GM19035 (cell line): ENCODE results near the gene SIRPD.

ENCODE experiments used
- ATAC-seq: cut with Tn5 transposase; IDR thresholded peaks from one replicate; pipeline ENCODE4 v1.9.1; 2021; ENCODE audit not compliant: unreplicated experiment

Gene SIRPD

GRCh38 chr20:1538655-1539054, 18.9 kb downstream of the SIRPD start:
- ATAC-seq = no peak

GRCh38 chr20:1537731-1538058, 19.8 kb downstream of the SIRPD start:
- ATAC-seq = no peak

GRCh38 chr20:1536893-1537730, 20.4 kb downstream of the SIRPD start:
- no peak for ATAC-seq

- peak; percentile 92 for ATAC-seq
Observed at GRCh38 chr20:1535420-1536175, 21.9 kb downstream of the SIRPD start.

- no peak for ATAC-seq
Observed at GRCh38 chr20:1534526-1534925, 23.0 kb downstream of the SIRPD start.

GRCh38 chr20:1533059-1533458, 24.4 kb downstream of the SIRPD start:
- no peak for ATAC-seq

- no peak for ATAC-seq
Observed at GRCh38 chr20:1528811-1529210, 28.7 kb downstream of the SIRPD start.

GRCh38 chr20:1527923-1528322, 29.6 kb downstream of the SIRPD start:
- ATAC-seq = no peak

- no peak for ATAC-seq
Observed at GRCh38 chr20:1526896-1527295, 30.6 kb downstream of the SIRPD start.

- ATAC-seq = no peak
Observed at GRCh38 chr20:1526310-1526709, 31.2 kb downstream of the SIRPD start.

GRCh38 chr20:1524004-1524403, 33.5 kb downstream of the SIRPD start:
- no peak for ATAC-seq

- no peak for ATAC-seq
Observed at GRCh38 chr20:1517010-1517409, 40.5 kb downstream of the SIRPD start.

GRCh38 chr20:1513801-1514200, 43.7 kb downstream of the SIRPD start:
- ATAC-seq = no peak

- ATAC-seq = no peak
Observed at GRCh38 chr20:1509237-1509636, 48.3 kb downstream of the SIRPD start.

GRCh38 chr20:1508574-1508973, 48.9 kb downstream of the SIRPD start:
- ATAC-seq = no peak

GRCh38 chr20:1507276-1507675, 50.2 kb downstream of the SIRPD start:
- ATAC-seq = no peak

- ATAC-seq = no peak
Observed at GRCh38 chr20:1505871-1506270, 51.6 kb downstream of the SIRPD start.

GRCh38 chr20:1505361-1505760, 52.1 kb downstream of the SIRPD start:
- ATAC-seq = no peak

GRCh38 chr20:1503564-1504227, 53.8 kb downstream of the SIRPD start:
- peak; percentile 98 for ATAC-seq

GRCh38 chr20:1500496-1500895, 57.0 kb downstream of the SIRPD start:
- ATAC-seq = no peak

GRCh38 chr20:1499528-1500420, 57.7 kb downstream of the SIRPD start:
- ATAC-seq = no peak
